Ascending aorta (tissue), 2 donors: ENCODE measurements around the gene SLC48A1. TPM values are rescaled to one million over a fixed set of nuclear protein-coding genes. Genes with fewer than 3 reads are reported as not detected.

Experiments
- DNase-seq, 2 donors: peaks; one replicate each; pipeline ENCODE4 v3.0.0-alpha.2; 2019; ENCODE audit warnings: low spot score in 2 of 2
- H3K27ac ChIP-seq, 2 donors: fragments of 200-600 bp; sonication (generic); one replicate each; pipeline ENCODE4 v1.5.1; 2016 to 2017; ENCODE audit warnings: mild to moderate bottlenecking in 1 of 2
- H3K27me3 ChIP-seq: fragments of 200-600 bp; sonication (generic); one replicate; pipeline ENCODE4 v1.5.1; 2017
- H3K36me3 ChIP-seq, 2 donors: fragments of 200-600 bp; sonication (generic); one replicate each; pipeline ENCODE4 v1.5.1; 2016
- H3K4me1 ChIP-seq, 2 donors: fragments of 200-600 bp; sonication (generic); one replicate each; pipeline ENCODE4 v1.5.1; 2016 to 2017; ENCODE audit warnings: mild to moderate bottlenecking in 1 of 2
- H3K4me3 ChIP-seq, 2 donors: fragments of 200-600 bp; sonication (generic); one replicate each; pipeline ENCODE4 v1.5.1; 2016 to 2017; ENCODE audit warnings: mild to moderate bottlenecking in 1 of 2
- H3K9me3 ChIP-seq, 2 donors: fragments of 200-600 bp; sonication (generic); one replicate each; pipeline ENCODE4 v1.5.1; 2016
- CTCF ChIP-seq, 3 experiments: fragments of 200-600 bp in 2 of 3; fragments of 450-650 bp in 1 of 3; sonication (generic) in 2 of 3; IDR thresholded peaks; one replicate each; pipeline ENCODE4 v1.5.1; 2016 to 2019; ENCODE audit warnings: antibody characterized with exemption in 3 of 3, mild to moderate bottlenecking in 1 of 3, moderate library complexity in 1 of 3
- intact Hi-C: fragments of 100-400 bp; cut with DNase I; formaldehyde crosslinking; loops from one replicate; pipeline ENCODE4 v1.15.1; 2023
- total RNA-seq: library from RNA; depleted of rRNA; stranded (reverse); fragments of >200 nt; gene quantifications from one replicate; pipeline ENCODE4 v1.1.0, GENCODE V29; 2016

The SLC48A1 gene
- total RNA-seq, 1 donor from 2014 or later, result 144 TPM

GRCh38 chr12:47776471-47777143 lies 3.6 kb downstream of the SLC48A1 start:
- Histone ChIP-seq H3K36me3 (peaks cover 0 to 5% of the 10 kb centered on the region in 2 donors), H3K4me3 (no peak overlapping the region), H3K4me1 (peaks cover 37 to 59% of the 10 kb centered on the region in 2 donors), H3K27ac (peak overlapping the region; percentile 80 to 88), H3K9me3 (no peaks in the 10 kb centered on the region), H3K27me3 (no peaks in the 10 kb centered on the region)
- no peak for TF ChIP-seq CTCF (IDR thresholded peaks at IDR 0.05)
- intact Hi-C loops, result no loop called here
- no peak for DNase-seq

DNA sequence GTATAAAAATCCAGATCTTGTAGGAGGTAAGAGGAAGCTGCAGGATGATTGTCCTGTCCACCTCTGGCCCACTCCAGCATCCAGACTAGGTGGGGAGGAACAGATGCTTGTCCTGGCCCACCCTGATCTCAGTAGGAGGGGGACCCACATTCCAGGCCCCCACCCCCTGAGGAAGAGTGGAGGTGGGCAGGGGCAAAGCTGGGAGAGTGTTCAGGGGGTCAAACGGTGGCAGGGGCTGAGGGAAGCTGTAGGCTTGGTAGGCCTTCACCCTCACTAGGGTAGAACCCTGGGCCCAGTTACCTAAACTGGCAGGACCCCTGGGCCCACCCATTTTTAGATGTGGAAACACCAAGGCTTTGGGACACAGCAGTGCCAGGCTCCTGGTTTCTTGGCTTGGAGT lies 4.1 kb downstream of the SLC48A1 start:
- Histone ChIP-seq H3K4me1 (peaks cover 37 to 59% of the 10 kb centered on the region in 2 donors), H3K27ac (peak overlapping the region; percentile 80 to 88), H3K36me3 (peaks cover 4 to 8% of the 10 kb centered on the region in 2 donors), H3K4me3 (no peak overlapping the region), H3K9me3 (no peaks in the 10 kb centered on the region), H3K27me3 (no peaks in the 10 kb centered on the region)
- no peak for DNase-seq
- no peak for TF ChIP-seq CTCF (IDR thresholded peaks at IDR 0.05)
- intact Hi-C loops, result no loop called here

DNA sequence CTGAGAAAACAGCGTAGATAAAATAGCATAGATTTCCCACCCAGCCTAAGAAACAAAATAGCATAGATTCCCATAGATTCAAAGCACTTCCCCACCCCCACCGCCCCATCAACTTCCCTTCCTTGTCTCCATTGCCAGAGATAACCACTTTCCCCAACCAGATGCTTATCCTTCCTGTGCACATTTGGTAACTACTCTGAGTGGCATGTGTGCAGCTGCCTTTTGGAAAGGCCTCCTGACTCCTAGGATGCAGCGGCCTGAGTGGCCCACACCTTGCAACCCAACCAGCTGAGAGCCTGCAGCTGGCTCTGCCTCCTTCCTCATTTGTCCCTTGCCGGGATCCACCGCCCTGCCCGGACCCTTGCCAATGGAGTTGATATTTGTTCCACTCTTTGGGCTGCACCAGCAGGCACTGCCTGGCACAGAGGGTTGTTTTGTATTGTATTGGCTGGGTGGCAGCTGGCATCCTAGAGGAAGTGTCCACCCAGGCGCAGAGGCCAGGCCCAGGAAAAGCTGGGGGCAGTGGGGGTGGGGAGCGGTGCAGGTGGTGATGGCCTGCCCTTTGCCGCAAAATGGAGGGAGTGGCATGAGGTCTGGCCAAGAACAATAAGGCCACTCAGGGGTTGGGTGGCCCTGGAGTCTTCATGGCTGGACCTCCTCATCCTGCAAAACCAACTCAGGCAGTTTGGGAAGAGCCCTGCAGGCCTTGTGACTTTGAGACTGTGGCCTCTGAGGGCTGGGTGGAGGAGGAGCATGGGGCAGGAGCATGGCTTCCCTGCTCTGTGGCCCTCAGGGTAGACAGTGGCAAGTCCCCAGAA lies 4.9 kb downstream of the SLC48A1 start:
- no peaks in the 10 kb centered on the region for H3K27me3 ChIP-seq
- H3K4me1 ChIP-seq, result peaks cover 37 to 56% of the 10 kb centered on the region in 2 donors
- TF ChIP-seq CTCF (IDR thresholded peaks at IDR 0.05), result no peak
- no peak for DNase-seq
- H3K4me3 ChIP-seq, result no peak overlapping the region
- H3K36me3 ChIP-seq, result peaks cover 9 to 15% of the 10 kb centered on the region in 2 donors
- H3K9me3 ChIP-seq, result no peaks in the 10 kb centered on the region
- intact Hi-C loops, result no loop called here
- H3K27ac ChIP-seq, result peak overlapping the region; percentile 80 to 88

DNA sequence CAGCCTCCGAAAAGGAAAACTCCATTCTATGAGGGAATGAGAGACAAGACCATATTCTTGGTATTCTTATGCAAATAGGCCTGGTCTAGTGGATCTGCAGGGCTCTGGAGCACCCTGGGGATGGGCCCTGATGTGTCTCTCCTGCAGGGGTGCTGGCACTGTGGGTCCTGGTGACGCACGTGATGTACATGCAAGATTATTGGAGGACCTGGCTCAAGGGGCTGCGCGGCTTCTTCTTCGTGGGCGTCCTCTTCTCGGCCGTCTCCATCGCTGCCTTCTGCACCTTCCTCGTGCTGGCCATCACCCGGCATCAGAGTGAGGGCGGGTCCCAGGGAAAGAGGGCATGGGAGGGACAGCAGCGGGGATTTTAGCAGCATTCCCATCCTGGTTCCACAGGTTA lies 5.8 kb downstream of the SLC48A1 start:
- no peak for TF ChIP-seq CTCF (IDR thresholded peaks at IDR 0.05)
- peak overlapping the region in 1 of 2 donors; percentile 88 for H3K27ac ChIP-seq
- intact Hi-C loops, result loop anchor here (1.0 kb wide), 3 partner anchors 37 to 64 kb away; no protein-coding TSS in a partner anchor
- no peak for DNase-seq
- peaks cover 16 to 25% of the 10 kb centered on the region in 2 donors for H3K36me3 ChIP-seq
- H3K4me1 ChIP-seq, result peaks cover 37 to 55% of the 10 kb centered on the region in 2 donors
- H3K4me3 ChIP-seq, result no peak overlapping the region
- no peaks in the 10 kb centered on the region for H3K27me3 ChIP-seq
- no peaks in the 10 kb centered on the region for H3K9me3 ChIP-seq

DNA sequence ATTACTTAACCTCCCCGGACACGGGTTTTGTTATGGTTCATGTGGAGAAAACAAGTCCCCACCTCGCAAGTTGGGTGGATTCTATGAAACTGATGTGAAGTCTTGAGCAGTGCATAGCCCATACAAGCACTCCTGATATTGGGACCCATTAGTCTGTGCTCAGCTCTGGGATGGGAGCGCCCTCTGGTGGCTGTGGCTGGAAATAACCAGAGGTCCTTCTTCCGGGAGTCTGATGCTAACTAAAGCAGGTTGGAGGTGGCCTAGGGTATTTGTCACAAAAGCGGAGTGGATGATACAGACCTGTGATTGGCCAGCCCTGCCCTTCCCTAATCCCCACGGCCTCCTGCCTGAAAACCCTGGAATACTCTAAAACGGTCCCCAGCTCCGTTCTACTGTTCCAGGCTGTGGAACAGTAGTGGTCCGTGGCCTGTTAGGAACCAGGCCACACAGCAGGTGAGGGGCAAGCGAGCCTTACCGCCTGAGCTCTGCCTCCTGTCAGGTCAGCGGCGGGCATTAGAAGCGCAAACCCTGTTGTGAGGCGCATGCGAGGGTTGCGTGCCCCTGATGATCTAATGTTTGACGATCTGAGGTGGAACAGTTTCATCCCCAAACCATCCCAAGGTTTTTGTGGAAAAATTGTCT lies 6.4 kb downstream of the SLC48A1 start:
- H3K4me3 ChIP-seq, result no peak overlapping the region
- H3K27me3 ChIP-seq, result no peaks in the 10 kb centered on the region
- DNase-seq, result peak; percentile 63 to 96
- peak; percentile 87 to 95 (median 92) for TF ChIP-seq CTCF (IDR thresholded peaks at IDR 0.05)
- H3K4me1 ChIP-seq, result peaks cover 37 to 51% of the 10 kb centered on the region in 2 donors
- peak overlapping the region; percentile 53 to 88 for H3K27ac ChIP-seq
- H3K9me3 ChIP-seq, result no peaks in the 10 kb centered on the region
- peaks cover 21 to 30% of the 10 kb centered on the region in 2 donors for H3K36me3 ChIP-seq
- intact Hi-C loops, result loop anchor here (1.0 kb wide), 3 partner anchors 37 to 64 kb away; no protein-coding TSS in a partner anchor
